HG03378 (cell line): ENCODE results near the gene TRIM65.
"Not testable (repeated sequence)": the region's sequence is repeated elsewhere in the genome, so short reads cannot be mapped to it uniquely, and the experiment has no call there.

Experiments used
- ATAC-seq: cut with Tn5 transposase; IDR thresholded peaks from one replicate; pipeline ENCODE4 v1.9.1; 2021; ENCODE audit warnings: mild to moderate bottlenecking, moderate library complexity; ENCODE audit not compliant: unreplicated experiment

Gene TRIM65

DNA sequence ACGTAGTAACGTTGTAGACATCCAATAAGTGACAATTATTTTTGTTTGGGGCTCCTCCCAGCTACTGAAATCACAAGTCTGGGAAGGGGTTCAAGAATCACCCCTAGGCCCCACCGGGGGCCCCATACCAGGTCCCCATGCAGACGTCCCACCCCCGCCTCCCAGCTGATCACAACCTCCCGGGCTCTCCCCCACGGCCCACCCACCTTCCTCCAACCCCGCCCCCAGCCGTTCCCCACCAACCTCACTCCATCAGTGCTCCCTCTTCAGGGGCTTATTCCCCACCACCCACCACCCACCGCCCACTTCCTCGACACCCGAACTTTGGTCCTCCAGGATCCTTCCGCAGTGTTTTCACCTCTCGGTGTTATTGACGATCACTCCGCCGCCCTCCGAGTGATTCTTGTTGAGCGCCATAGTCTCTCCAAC is 41.9 kb downstream of the TRIM65 start:
- ATAC-seq: no peak

DNA sequence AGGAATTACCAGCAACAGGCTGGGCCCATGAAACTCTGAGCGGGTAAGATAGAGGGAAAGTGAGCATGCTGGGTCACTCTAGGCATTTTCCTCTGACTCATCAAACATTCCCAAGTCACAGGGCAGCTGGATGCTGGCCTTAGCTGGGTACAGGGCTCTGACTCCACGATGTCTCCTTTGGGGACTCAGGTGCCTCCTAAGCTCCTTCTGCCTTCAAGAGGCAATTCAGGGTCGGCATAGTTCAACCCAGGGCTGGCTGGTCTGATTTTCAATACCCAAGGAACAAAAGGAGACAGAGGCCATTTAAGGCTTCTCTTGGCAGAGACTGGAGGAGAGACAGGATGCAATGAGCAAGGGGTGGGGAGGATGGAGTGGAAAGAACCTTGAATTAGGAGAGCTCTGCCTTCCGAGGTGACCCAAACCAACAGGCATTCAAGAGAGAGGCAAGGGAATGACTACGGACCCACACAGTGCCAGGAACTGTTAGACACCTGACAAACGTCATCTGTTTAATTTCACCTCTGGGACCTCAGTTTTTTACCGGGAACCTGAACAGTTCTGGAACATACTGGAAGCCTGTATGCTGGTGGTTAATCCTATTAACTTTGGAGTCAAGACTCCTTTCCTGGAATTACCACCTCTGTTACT is 42.5 kb downstream of the TRIM65 start:
- ATAC-seq: no peak

DNA sequence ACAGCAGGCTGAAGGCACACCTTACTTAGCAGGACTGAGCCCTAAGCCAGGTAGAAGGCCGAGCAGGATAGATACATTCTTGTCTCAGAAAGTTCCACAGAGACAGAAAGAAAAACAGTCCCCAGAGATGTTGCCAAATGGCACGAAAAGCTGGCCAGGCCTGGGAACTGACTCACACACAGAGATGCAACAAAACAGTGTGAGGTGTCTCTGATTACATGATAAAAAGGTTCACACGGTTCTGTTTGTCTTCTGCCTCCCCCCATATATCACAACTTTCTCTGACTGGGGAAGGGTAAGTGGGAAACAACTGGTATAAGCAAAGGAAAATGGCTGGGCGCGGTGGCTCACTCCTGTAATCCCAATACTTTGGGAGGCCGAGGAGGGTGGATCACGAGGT is 43.3 kb downstream of the TRIM65 start:
- no peak for ATAC-seq

DNA sequence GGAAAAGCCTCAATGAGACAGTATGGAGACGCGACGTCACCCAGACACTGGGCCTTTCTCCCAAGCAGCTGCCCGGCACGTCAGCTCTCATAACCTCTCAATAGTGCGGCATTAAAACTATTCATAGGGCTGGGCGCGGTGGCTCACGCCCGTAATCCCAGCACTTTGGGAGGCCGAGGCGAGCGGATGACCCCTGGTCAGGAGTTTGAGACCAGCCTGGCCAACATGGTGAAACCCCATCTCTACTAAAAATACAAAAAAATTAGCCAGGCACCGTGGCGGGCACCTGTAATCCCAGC is 45.1 kb downstream of the TRIM65 start:
- not testable (repeated sequence) for ATAC-seq

DNA sequence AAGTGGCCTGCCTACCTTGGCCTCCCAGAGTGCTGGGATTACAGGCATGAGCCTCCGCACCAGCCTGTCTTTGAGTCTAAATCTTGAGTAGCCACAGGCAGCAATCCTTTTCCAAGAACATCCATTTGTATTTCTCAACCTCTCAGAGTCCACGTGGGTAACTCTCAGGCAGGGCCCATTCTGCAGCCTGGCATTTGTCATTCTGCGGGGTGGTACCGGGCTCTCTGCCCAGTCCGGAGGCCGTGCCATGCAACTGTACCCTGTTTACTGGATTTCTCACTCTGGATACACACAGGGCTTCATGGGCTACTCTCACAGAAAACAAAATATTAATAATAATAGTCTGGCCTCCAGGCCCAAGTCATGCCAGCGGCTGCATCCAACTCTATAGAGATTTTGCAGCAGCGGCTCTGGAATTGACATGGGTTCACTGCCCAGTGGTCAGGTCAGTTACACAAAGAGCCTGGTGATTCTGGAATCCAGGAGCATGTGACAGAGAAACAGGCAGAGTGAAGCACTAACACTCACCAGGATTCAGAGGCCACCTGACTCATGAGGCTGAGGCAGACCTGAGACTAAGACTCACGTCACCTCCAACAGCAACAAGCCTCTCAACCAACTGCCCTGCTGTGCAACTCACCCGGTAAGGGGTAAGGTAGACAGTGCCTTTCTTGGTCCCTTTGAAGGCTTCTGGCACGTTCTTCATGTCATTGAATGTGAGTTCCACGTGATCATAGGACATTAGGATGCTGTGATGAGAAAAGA is 45.6 kb downstream of the TRIM65 start:
- ATAC-seq: no peak

DNA sequence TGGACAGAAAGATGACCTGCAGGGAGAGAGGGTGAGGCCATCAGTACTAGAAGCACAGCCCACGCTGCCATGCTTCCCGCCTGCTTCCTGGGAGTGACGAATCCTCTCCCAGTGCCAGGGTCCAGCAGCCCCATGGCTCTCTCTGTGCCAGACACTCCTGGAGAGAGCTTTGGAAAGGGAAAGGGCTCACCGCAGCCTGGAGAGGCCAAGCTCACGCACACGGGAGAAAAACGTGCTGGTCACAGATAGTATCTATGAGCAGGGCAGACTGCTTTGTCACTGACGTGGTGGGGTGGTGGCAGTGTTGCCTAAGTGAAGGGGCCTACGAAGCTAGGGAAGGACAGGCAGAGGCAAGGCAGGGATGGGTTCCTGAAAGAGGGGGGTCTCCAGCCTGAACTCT is 47.0 kb downstream of the TRIM65 start:
- no peak for ATAC-seq

DNA sequence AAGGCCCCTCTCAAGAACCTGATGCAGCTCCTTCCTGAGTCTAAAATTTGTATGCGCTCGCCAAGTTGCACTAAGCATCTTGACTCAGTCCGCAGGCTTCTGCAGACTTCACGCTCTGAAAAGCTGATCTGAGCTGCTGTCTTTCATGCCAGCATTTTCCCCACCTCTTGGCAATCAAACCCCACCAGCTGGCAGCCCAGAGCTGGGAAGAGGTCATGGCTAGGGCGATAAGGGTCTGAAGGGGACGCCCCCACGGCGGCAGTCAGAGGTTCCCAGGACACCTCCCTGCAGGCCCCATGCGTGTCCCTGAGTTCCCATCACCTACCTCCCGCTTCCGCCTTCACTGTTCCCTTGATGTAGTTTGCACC is 47.5 kb downstream of the TRIM65 start:
- ATAC-seq: no peak

DNA sequence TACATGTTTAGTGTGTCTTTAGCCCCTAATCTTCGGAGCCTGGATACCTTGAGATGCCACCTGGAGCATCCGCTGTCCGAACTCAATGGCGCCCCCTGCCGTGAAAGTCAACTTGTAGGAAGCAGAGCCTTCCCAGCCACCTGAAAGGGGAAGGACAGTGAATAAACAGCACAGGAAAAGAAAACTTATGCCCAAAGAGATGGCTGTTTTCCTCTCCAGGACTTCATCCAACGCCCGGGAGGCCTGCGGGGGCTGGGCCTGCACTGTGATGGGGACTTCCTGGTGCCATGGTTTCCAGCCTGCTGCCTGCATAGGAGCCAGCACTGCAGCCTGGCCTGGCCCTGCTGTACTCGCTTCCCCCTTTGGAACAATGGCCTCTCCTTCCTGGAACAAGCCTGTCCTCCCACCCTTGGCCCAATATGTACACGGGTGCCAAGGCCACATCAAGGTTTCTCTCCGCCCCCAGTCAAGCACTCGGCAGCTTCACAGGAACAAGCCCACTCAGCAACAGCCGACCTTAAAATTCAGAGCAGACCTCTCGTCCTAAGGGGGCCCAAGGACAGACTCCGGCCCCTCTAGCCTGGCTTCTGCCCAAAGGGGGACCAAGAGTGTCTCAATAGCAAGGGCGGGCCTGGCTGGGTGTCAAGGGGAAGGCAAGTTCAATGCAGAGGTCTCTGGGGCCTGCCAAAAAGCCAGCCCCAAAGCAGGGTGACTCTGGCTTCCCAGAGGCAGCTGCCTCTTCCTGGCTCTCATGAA is 48.0 kb downstream of the TRIM65 start:
- no peak for ATAC-seq

DNA sequence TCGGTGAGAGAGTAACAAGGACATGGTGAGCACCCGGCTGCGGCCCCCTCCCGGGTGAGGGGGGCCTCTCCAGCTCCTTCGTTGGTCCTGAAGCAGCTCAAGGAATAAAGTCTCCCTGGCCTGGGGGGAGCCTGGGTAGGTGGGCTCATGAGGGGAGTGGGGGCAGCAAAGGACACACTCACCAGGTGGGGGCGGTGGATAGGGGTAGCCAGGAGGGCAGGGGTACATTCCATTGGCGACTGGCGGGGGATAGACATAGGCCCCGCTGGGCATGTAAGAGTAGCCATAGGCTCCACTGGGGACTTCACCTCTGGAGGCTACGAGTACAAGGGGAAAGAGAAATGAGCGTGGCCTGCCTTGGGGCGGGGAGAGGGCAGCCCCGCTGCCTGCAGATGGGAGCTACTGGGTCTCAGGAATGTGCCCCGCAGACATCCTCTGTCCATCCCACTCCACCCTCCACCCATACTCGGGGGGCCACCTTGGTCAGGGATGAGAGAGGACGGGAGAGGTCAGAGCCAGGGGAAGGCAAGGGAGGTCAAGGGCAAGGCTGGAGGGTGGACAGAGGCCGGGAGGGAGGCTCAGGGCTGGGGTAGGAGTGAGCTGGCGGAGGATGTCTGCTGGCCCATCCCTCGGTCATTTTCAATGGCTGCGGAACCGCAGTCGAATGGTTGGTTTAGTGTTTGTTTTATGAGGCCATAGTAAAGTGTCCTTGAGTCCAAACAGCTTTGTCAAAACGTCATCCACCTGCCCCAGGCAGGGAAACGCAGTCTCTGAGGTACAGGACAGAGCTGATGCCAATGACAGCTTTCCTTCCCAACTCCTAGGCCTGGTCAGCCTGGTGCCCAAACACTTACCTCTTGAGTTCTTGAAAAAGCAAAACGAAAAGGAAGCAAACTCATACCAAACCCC is 48.9 kb downstream of the TRIM65 start:
- no peak for ATAC-seq

DNA sequence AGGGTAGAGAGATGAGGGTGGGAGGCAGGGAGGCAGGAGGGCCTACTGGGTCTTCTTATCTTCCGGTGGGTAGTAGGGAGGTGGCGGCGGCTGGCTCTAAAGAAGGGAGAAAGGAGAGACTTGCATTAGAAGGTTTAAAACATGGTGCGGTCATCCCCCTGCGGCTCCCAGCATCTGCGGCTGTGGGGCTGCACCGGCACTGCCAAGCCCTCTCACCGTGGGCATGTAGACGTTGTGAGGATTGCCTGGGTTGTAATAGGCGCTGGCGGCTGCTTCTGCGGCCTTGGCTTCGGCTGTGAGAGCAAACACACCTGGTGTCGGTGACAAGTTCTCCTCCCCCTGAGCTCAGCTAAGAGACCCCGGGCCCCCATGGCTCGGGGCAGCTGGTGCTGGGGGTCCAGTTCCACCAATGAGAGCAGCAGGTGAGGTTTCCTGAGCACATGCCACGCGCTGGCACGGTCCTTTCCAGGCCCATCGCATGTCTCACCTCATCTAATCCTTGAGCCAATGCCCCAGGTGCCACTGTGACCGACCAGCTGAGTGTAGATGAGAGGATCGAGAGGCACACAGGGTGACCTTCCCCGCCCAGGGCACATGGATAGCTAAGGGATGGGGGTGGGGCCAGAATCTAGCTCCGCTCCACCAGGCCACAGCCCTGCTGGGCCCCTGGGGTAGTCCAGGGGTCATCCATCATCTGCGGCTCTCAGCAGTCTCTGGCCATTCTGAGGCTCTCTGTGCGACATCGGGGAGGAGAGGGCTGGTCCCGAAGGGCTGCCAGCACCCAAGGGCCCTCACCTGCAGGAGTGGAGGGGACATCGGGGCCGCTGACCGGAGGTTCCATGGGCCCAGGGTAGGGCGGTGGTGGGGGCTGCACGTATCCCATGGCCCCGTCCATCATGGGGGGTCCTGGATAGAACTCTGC is 49.8 kb downstream of the TRIM65 start:
- ATAC-seq: no peak

DNA sequence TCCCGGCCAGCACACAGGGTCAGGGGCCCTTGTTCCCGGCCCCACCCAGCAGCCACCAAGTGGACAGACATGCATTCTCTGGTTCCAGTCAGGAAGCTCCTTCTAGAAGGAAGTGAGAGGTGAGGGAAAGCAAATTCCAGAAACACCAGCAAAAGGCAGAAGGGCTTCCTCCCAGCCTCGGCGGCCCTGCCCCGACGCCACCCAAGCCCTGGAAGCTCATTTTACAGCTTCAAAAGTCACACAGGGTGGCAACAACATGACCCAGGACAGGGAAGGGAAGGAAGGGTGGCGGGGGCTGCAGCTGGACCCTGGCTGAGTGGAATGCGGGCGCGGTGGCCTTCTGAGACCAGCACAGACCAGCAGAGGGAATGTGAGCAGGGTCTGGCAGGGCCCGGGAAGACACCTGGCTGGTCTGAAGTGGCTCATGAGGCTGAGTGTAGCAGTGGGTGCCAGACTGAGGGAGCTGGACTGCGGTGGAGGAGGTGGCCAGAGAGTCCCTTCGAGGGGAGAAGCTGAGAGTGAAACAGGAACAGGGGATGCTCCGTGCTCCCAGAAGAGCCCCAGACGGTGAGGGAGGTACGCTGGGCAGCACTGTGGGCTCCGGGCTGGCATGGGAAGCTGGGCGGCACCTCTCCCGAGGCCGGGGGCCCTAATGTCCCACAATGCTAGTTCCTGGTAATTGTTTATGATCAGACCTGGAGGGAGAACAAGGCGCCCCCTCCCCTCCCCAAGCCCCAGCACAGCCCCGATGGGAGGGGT is 50.6 kb downstream of the TRIM65 start:
- ATAC-seq: no peak

DNA sequence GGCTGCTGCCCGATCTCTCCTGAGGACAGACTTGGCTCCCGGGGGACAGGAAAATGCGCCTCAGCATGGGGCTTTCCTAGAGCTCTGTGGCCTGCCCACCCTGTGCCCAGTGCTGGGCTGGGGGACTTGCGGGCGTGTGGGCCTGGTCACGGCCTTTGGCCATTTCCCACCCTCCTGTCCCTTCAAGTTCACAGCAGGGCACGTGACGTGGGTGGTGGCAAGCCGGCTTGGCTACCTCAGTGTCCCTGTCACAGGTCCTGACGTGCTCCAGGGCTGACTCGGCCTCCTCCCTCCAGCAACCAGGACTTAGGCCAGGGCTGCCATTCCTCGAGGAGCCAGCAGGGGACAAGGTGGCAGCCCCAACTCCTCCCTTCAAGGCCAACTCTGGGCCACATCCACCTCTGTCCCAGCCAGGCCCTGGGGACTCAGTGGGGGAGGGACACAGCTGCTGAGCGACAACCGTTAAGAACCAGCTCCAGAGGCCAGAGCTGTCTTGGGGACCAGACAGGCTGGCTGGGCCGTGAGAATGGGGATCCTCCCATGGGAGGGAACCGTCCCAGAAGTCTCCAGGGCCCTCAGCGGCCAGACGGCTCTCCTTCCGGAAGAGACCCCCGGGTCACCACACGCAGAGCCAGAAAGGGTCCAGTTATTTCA is 51.6 kb downstream of the TRIM65 start:
- peak; percentile 61 for ATAC-seq

DNA sequence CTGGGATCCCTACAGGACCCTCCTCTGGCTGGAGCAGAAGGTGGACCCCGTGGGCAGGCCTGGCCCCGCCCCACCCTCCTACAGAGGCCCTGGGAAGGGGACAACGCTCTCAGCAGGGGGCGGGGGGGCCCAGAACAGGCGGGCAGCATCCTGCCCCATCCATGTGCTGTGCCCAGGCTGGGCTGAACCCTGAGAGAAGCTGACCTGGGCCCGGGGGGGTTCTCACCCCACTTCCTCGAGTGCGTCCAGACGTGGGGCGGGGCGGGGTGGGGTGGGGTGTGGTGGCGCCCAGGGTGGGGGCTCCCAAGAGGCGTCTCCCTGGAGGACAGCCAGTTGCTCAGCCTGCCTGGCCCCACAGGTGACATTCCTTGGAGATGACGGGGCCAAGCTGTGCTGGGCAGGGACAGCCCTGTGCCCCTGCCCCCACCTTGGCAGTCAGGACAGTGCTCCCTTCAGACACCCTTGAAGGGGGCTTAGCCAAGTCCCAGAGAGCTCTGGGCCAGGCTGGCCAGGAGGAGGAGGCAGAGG is 52.2 kb downstream of the TRIM65 start:
- no peak for ATAC-seq

DNA sequence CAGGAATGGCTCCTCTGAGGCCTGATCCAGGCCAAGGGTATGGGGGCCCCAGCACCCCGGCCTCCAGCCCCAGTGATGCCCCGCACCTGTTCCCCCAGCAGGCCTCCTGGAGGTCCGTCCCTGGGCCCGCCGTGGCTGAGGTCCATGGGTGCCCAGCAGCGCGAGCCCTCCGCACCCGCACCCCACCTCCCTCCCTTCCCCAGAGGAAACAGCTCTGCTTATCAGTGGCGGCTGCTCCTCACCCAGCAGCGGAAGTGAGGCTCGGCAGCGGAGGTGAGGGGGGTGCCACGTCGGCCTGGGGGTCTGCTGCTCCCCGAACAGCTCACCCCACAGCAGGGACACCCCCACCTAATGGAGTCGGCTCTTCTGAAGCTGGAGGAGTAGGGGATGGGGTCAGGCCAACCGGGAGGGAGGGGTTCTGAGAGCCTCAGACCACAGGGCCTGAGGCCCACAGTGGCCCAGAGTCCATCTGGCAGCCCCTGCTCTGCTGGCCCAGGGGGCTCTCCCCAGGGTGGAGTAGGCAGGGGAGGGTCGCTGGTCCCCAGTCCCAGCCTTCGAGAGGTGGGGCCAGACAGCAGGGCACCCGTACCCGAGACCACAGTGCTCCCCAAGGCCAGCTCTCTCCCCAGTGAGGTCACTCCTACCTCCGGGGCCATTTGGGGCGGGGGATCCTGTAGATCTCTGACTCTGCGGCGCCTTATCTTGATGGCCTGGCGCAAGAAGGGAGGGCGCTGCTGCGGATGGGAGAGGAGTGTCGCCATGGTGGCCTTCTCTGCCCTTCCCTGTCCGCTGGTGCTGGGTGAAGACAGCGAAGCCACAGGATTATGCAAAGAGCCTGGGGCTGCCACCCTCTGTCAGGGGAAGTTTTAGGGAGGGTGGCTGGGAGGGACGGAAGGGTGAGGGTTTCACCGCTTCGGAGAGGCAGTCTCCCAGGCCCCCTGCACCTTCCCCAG is 52.9 kb downstream of the TRIM65 start, which contains the start of gene UNC13D:
Gene UNC13D, minus strand, starts transcription at position 828 of the 953 bp plus-strand sequence. Its CDS starts 67 bp downstream, at position 761.
- ATAC-seq: no peak

DNA sequence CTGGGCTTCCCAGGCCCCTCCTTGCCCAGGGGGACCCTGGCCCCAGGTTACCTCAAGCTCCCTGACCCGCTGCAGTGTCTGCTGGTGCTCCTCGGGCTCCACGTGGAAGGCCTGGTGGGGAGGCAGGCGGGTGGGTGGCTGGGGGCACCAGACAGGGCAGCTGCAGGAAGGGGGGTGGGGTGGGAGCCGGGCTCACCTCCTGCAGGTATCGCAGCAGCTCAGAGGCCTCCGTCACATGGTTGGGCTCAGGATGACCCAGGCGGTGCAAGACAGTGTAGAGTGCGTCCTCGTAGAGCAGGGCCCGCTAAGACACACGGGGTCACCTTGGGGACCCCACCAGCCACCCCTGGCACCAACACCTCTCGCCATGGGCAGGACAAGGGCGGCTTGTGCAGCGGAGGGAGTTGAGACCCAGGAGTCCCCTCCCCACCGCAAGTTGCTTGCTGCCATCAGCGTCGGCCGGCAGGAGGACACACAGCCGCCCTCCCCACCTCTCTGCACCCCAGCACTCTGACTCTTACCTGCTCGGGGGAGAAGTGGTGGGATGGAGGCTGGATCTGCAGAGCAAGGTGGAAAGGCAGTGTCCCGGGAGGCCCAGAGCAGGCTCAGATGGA is 53.7 kb downstream of the TRIM65 start:
- no peak for ATAC-seq

DNA sequence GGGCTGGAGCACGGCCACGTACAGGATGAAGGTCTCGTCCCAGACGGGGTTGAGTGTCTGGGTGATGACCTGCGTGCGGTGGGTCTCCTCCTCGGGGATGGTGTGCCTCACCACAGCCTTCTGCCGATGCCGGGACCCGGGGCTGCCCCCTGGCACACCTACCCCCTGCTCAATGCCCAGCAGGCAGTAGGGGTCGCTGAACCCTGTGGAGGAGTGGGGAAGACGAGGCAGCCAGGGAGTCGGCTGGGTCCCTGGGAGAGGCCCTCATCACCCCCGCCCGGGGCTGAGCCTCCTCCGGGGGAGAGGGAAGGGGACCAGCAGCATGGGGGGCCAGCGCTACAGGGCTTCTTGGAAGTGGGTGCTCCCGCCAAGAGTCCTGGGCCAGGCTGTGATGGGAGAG is 54.3 kb downstream of the TRIM65 start:
- no peak for ATAC-seq

DNA sequence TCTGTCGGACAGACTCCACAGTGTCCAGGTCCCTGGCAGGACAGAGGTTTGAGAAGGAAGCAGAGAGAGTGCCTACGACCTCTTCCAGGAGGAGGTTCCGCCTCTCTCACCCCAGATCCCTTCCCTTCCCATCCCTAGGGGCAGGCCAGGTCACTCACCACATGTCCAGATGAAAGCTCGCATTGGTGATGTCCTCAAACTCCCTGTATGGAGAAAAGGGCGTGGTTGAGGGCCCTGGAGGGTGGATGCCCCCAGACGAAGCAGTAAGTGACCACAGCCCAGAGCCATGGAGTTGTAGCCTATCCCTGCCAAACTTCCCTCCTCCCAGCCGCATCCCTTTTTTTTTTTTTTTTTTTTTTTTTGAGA is 56.0 kb downstream of the TRIM65 start:
- ATAC-seq: no peak
